GM12891 (cell line): Measurements from ENCODE around the gene MFSD12.

Experiments used
- PAX5 ChIP-seq: IDR thresholded peaks from 2 replicates; pipeline ENCODE4 v1.6.1; 2011; ENCODE audit warnings: low read length, moderate library complexity, mild to moderate bottlenecking; ENCODE audit not compliant: insufficient read depth, severe bottlenecking
- POLR2A ChIP-seq: IDR thresholded peaks from 2 replicates; pipeline ENCODE4 v1.6.1; 2011; ENCODE audit warnings: low read depth, low read length, control low read depth
- POLR2AphosphoS5 ChIP-seq: IDR thresholded peaks from 2 replicates; pipeline ENCODE4 v1.6.1; 2011; ENCODE audit warnings: low read depth, low read length, control low read depth
- POU2F2 ChIP-seq: IDR thresholded peaks from 2 replicates; pipeline ENCODE4 v1.6.1; 2011; ENCODE audit warnings: low read depth, mild to moderate bottlenecking, control low read depth, low read length, moderate library complexity
- TAF1 ChIP-seq: IDR thresholded peaks from 2 replicates; pipeline ENCODE4 v1.6.1; 2011; ENCODE audit warnings: low read depth, low read length, control low read depth

DNA sequence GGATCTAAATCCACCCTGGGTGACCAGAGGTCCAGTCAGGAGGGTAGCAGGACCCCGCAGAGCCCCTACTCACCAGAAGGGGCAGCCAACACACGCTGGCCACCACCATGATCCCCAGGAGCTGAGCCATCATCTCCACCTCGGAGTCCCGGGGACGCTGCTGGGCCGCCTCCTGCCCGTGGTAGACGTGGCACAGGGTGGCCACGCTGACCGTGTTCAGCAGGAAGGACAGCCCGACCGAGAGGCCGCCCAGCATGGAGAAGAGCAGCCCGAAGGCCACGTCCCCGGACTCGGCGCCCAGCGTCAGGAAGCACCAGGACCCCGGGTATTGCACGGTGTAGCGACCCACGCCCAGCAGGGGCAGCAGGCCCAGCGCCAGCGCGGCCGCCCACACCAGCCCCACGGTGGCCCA lies 42.4 kb upstream of the MFSD12 start:
- TF ChIP-seq POLR2A (no peak), POLR2AphosphoS5 (no peak), POU2F2 (no peak), TAF1 (no peak), PAX5 (no peak)
